Measurements from ENCODE around the gene WFIKKN2. TPM values are rescaled to one million over a fixed set of nuclear protein-coding genes. Genes with fewer than 3 reads are reported as not detected.

The WFIKKN2 gene
- total and polyA plus RNA-seq, 2 of the 13 experiments (the other 11 are each of a cell fraction or from before 2014, with no cell fraction given): not detected

DNA sequence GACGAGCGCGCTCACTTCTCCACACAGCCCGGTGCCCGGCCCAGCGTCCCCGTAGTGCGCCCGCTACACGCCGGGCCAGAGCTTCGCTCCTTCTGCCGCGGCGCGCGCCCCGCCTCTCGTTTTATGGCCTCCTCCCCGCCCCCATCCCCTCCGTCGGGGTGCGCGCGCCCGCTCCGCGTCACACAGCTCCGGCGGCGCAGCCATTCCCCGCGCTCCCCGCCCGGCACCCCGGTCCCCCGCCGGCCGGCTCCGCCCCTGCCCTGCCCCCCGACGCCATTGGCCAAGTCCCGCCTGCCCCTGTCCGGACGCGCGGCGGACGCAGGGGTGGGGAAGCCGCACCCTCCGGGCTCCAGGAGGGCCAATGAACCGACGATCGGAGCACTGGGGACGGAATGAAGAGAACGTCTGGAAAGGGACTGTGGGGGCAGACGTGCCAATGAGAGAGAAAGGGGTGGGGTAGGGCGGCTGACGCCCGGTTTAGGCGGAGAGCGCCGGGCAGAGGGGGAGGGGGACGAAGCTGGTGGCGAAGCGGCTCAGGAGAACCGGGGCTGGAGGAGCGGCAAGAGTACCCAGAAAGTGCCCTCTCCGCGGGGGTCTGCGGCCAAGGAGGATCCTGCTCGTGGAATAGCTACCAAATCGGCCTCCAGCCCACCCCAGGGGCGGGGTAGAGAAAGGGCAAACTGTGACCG, 31.0 kb downstream of the WFIKKN2 start, which contains the start of gene TOB1 (continued):
- TF ChIP-seq, protein P1, sequence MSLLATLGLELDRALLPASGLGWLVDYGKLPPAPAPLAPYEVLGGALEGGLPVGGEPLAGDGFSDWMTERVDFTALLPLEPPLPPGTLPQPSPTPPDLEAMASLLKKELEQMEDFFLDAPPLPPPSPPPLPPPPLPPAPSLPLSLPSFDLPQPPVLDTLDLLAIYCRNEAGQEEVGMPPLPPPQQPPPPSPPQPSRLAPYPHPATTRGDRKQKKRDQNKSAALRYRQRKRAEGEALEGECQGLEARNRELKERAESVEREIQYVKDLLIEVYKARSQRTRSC (CRISPR knock-in tag; IDR thresholded peaks at IDR 0.05; ENCODE audit: low read depth): no peak; the same call in none of the 2 replicates
- peak; percentile 90 for TF ChIP-seq SKIL (CRISPR knock-in tag; IDR thresholded peaks at IDR 0.05; ENCODE audit: borderline replicate concordance)
- TF ChIP-seq MYPOP (CRISPR knock-in tag; IDR thresholded peaks at IDR 0.05): peak; percentile 88
- TF ChIP-seq ZNF784 (CRISPR knock-in tag; IDR thresholded peaks at IDR 0.05; ENCODE audit: borderline replicate concordance): peak; percentile 66
- no peak for TF ChIP-seq EZH2 (conservative IDR thresholded peaks at IDR 0.05; ENCODE audit: low read depth, low read length)
- TF ChIP-seq KAT8 (CRISPR knock-in tag; IDR thresholded peaks at IDR 0.05): no peak; the same call in none of the 2 replicates
- peak; percentile 50; the same call in 1 of the 2 replicates for TF ChIP-seq ONECUT2 (CRISPR knock-in tag; IDR thresholded peaks at IDR 0.05)
- TF ChIP-seq ZNF251 (CRISPR knock-in tag; IDR thresholded peaks at IDR 0.05): 0 out of 2 replicates have a peak, but pooled peaks have one; percentile 29
- TF ChIP-seq PAF1 (CRISPR knock-in tag; IDR thresholded peaks at IDR 0.05): no peak
- peak; percentile 90 for TF ChIP-seq SAP130 (CRISPR knock-in tag; IDR thresholded peaks at IDR 0.05; ENCODE audit: low read depth)
- peak; percentile 68 for TF ChIP-seq ARNTL (CRISPR knock-in tag; IDR thresholded peaks at IDR 0.05)
- no peak for TF ChIP-seq ZNF878 (CRISPR knock-in tag; IDR thresholded peaks at IDR 0.05)
- peak; percentile 43 for TF ChIP-seq ZNF652 (CRISPR knock-in tag; IDR thresholded peaks at IDR 0.05; ENCODE audit: borderline replicate concordance, low read depth)
- no peak for TF ChIP-seq PRPF4 (IDR thresholded peaks at IDR 0.05; ENCODE audit: low read depth, low read length, poor library complexity, severe bottlenecking)
- peak; percentile 96; the same call in 1 of the 2 replicates for TF ChIP-seq ZNF691 (CRISPR knock-in tag; IDR thresholded peaks at IDR 0.05; ENCODE audit: borderline replicate concordance, low read depth)
- TF ChIP-seq BORCS8-MEF2B (CRISPR knock-in tag; IDR thresholded peaks at IDR 0.05): peak; percentile 94
- TF ChIP-seq ZNF121 (CRISPR knock-in tag; IDR thresholded peaks at IDR 0.05): peak; percentile 29; the same call in 1 of the 2 replicates
- peak; percentile 3 for TF ChIP-seq ZBTB7B (CRISPR knock-in tag; IDR thresholded peaks at IDR 0.05)
- TF ChIP-seq KLF13 (CRISPR knock-in tag; IDR thresholded peaks at IDR 0.05): 0 out of 2 replicates have a peak, but pooled peaks have one; percentile 60
- TF ChIP-seq, protein P2, sequence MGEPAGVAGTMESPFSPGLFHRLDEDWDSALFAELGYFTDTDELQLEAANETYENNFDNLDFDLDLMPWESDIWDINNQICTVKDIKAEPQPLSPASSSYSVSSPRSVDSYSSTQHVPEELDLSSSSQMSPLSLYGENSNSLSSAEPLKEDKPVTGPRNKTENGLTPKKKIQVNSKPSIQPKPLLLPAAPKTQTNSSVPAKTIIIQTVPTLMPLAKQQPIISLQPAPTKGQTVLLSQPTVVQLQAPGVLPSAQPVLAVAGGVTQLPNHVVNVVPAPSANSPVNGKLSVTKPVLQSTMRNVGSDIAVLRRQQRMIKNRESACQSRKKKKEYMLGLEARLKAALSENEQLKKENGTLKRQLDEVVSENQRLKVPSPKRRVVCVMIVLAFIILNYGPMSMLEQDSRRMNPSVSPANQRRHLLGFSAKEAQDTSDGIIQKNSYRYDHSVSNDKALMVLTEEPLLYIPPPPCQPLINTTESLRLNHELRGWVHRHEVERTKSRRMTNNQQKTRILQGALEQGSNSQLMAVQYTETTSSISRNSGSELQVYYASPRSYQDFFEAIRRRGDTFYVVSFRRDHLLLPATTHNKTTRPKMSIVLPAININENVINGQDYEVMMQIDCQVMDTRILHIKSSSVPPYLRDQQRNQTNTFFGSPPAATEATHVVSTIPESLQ (CRISPR knock-in tag; conservative IDR thresholded peaks at IDR 0.05): peak; percentile 89; the same call in 1 of the 2 replicates
- no peak for TF ChIP-seq ZMYM3 (CRISPR knock-in tag; IDR thresholded peaks at IDR 0.05)
- peak; percentile 69; the same call in 1 of the 2 replicates for TF ChIP-seq ZNF230 (CRISPR knock-in tag; IDR thresholded peaks at IDR 0.05)
